Activated naive CD8-positive, alpha-beta T cell (primary cell): ENCODE measurements around the gene GRB10.
A peak's percentile ranks its signal among the peaks of the same experiment; 100 is the strongest.

Experiments
- H3K27ac Mint-ChIP-seq: one replicate; pipeline ENCODE4 v1.8.0; 2021; ENCODE audit warnings: mixed read lengths
- H3K27me3 Mint-ChIP-seq: one replicate; pipeline ENCODE4 v1.8.0; 2021; ENCODE audit warnings: mixed read lengths
- H3K36me3 Mint-ChIP-seq: one replicate; pipeline ENCODE4 v1.8.0; 2021; ENCODE audit warnings: mixed read lengths
- H3K4me1 Mint-ChIP-seq: one replicate; pipeline ENCODE4 v1.8.0; 2021; ENCODE audit warnings: low read depth, mixed read lengths
- H3K4me3 Mint-ChIP-seq: one replicate; pipeline ENCODE4 v1.8.0; 2021; ENCODE audit warnings: mild to moderate bottlenecking, mixed read lengths
- H3K9me3 Mint-ChIP-seq: one replicate; pipeline ENCODE4 v1.8.0; 2021; ENCODE audit warnings: low read depth, mixed read lengths

Gene GRB10

GRCh38 chr7:50782375-50783208 is at the start of gene GRB10:
Gene GRB10 (minus strand): TSS chr7:50782896. CDS start chr7:50732322, 50,574 bp downstream.
- peaks cover 4% of the 10 kb centered on the region for H3K36me3 Mint-ChIP-seq
- H3K4me3 Mint-ChIP-seq, result peak within 1 kb of the TSS; percentile 80
- peaks cover 17% of the 10 kb centered on the region for H3K4me1 Mint-ChIP-seq
- H3K27me3 Mint-ChIP-seq, result peaks cover 17% of the 10 kb centered on the region
- no peaks in the 10 kb centered on the region for H3K9me3 Mint-ChIP-seq
- no peak within 1 kb of the TSS for H3K27ac Mint-ChIP-seq

- Mint-ChIP-seq H3K4me3 (no peak overlapping the region), H3K27ac (no peak overlapping the region), H3K4me1 (peaks cover 13% of the 10 kb centered on the region), H3K9me3 (no peaks in the 10 kb centered on the region), H3K36me3 (no peaks in the 10 kb centered on the region), H3K27me3 (peaks cover 7% of the 10 kb centered on the region)
Observed at GRCh38 chr7:50828801-50829200, 46.1 kb upstream of the GRB10 start.

GRCh38 chr7:50828116-50828515 is 45.4 kb upstream of the GRB10 start:
- Mint-ChIP-seq H3K27ac (no peak overlapping the region), H3K9me3 (no peaks in the 10 kb centered on the region), H3K36me3 (no peaks in the 10 kb centered on the region), H3K4me1 (peaks cover 11% of the 10 kb centered on the region), H3K27me3 (peaks cover 6% of the 10 kb centered on the region), H3K4me3 (no peak overlapping the region)

GRCh38 chr7:50827281-50827680 is 44.6 kb upstream of the GRB10 start:
- H3K4me3 Mint-ChIP-seq, result no peak overlapping the region

GRCh38 chr7:50826371-50827172 is 43.9 kb upstream of the GRB10 start:
- peaks cover 6% of the 10 kb centered on the region for H3K27me3 Mint-ChIP-seq
- H3K36me3 Mint-ChIP-seq, result no peaks in the 10 kb centered on the region
- H3K9me3 Mint-ChIP-seq, result no peaks in the 10 kb centered on the region
- H3K4me3 Mint-ChIP-seq, result no peak overlapping the region
- H3K4me1 Mint-ChIP-seq, result peaks cover 8% of the 10 kb centered on the region
- peak overlapping the region; percentile 58 for H3K27ac Mint-ChIP-seq

More at GRCh38 chr7:50827281-50827680, 44.6 kb upstream of the GRB10 start:
- Mint-ChIP-seq H3K36me3 (no peaks in the 10 kb centered on the region), H3K27ac (no peak overlapping the region), H3K9me3 (no peaks in the 10 kb centered on the region), H3K27me3 (peaks cover 6% of the 10 kb centered on the region), H3K4me1 (peaks cover 8% of the 10 kb centered on the region)

GRCh38 chr7:50825465-50825864 is 42.8 kb upstream of the GRB10 start:
- Mint-ChIP-seq H3K36me3 (no peaks in the 10 kb centered on the region), H3K4me3 (no peak overlapping the region), H3K27me3 (peaks cover 2% of the 10 kb centered on the region), H3K4me1 (peaks cover 8% of the 10 kb centered on the region), H3K27ac (no peak overlapping the region), H3K9me3 (no peaks in the 10 kb centered on the region)

GRCh38 chr7:50824882-50825281 is 42.2 kb upstream of the GRB10 start:
- Mint-ChIP-seq H3K27ac (no peak overlapping the region), H3K36me3 (no peaks in the 10 kb centered on the region), H3K9me3 (no peaks in the 10 kb centered on the region), H3K27me3 (peaks cover under 1% of the 10 kb centered on the region), H3K4me3 (no peak overlapping the region), H3K4me1 (peaks cover 8% of the 10 kb centered on the region)

GRCh38 chr7:50822706-50823105 is 40.0 kb upstream of the GRB10 start:
- Mint-ChIP-seq H3K4me1 (peaks cover 7% of the 10 kb centered on the region), H3K4me3 (no peak overlapping the region), H3K27me3 (no peaks in the 10 kb centered on the region), H3K9me3 (no peaks in the 10 kb centered on the region), H3K27ac (no peak overlapping the region), H3K36me3 (no peaks in the 10 kb centered on the region)

- no peak overlapping the region for H3K4me3 Mint-ChIP-seq
- no peaks in the 10 kb centered on the region for H3K36me3 Mint-ChIP-seq
- H3K4me1 Mint-ChIP-seq, result peaks cover 6% of the 10 kb centered on the region
- no peak overlapping the region for H3K27ac Mint-ChIP-seq
- H3K9me3 Mint-ChIP-seq, result no peaks in the 10 kb centered on the region
- H3K27me3 Mint-ChIP-seq, result no peaks in the 10 kb centered on the region
Observed at GRCh38 chr7:50822110-50822509, 39.4 kb upstream of the GRB10 start.

- Mint-ChIP-seq H3K27me3 (no peaks in the 10 kb centered on the region), H3K9me3 (no peaks in the 10 kb centered on the region), H3K36me3 (no peaks in the 10 kb centered on the region), H3K4me3 (no peak overlapping the region), H3K27ac (no peak overlapping the region), H3K4me1 (peaks cover under 1% of the 10 kb centered on the region)
Observed at GRCh38 chr7:50821457-50822008, 38.8 kb upstream of the GRB10 start.

- Mint-ChIP-seq H3K36me3 (peaks cover 2% of the 10 kb centered on the region), H3K27me3 (peaks cover 2% of the 10 kb centered on the region)
Observed at GRCh38 chr7:50818324-50818723, 35.6 kb upstream of the GRB10 start.

GRCh38 chr7:50817561-50817960 is 34.9 kb upstream of the GRB10 start:
- Mint-ChIP-seq H3K27ac (no peak overlapping the region), H3K9me3 (no peaks in the 10 kb centered on the region), H3K4me1 (no peaks in the 10 kb centered on the region), H3K4me3 (no peak overlapping the region), H3K27me3 (peaks cover 2% of the 10 kb centered on the region), H3K36me3 (peaks cover 2% of the 10 kb centered on the region)

More at GRCh38 chr7:50818324-50818723, 35.6 kb upstream of the GRB10 start:
- Mint-ChIP-seq H3K4me1 (no peaks in the 10 kb centered on the region), H3K4me3 (no peak overlapping the region), H3K27ac (no peak overlapping the region), H3K9me3 (no peaks in the 10 kb centered on the region)

- H3K4me3 Mint-ChIP-seq, result no peak overlapping the region
- peaks cover 2% of the 10 kb centered on the region for H3K27me3 Mint-ChIP-seq
- no peaks in the 10 kb centered on the region for H3K4me1 Mint-ChIP-seq
- peaks cover 2% of the 10 kb centered on the region for H3K36me3 Mint-ChIP-seq
- H3K27ac Mint-ChIP-seq, result no peak overlapping the region
- no peaks in the 10 kb centered on the region for H3K9me3 Mint-ChIP-seq
Observed at GRCh38 chr7:50815138-50815537, 32.4 kb upstream of the GRB10 start.

- Mint-ChIP-seq H3K27ac (no peak overlapping the region), H3K27me3 (peaks cover 2% of the 10 kb centered on the region), H3K4me3 (no peak overlapping the region), H3K9me3 (no peaks in the 10 kb centered on the region), H3K36me3 (peaks cover 2% of the 10 kb centered on the region), H3K4me1 (no peaks in the 10 kb centered on the region)
Observed at GRCh38 chr7:50814166-50814565, 31.5 kb upstream of the GRB10 start.
